Measurements from ENCODE around the gene PIGW. TPM values are rescaled to one million over a fixed set of nuclear protein-coding genes. Genes with fewer than 3 reads are reported as not detected.
A peak's percentile ranks its signal among the peaks of the same experiment; 100 is the strongest.

PIGW gene
- total and polyA plus RNA-seq, 9 of the 15 experiments (the other 6 are each of a cell fraction or from before 2014, with no cell fraction given): 9.5 to 33.9 (median 21.2) TPM

DNA sequence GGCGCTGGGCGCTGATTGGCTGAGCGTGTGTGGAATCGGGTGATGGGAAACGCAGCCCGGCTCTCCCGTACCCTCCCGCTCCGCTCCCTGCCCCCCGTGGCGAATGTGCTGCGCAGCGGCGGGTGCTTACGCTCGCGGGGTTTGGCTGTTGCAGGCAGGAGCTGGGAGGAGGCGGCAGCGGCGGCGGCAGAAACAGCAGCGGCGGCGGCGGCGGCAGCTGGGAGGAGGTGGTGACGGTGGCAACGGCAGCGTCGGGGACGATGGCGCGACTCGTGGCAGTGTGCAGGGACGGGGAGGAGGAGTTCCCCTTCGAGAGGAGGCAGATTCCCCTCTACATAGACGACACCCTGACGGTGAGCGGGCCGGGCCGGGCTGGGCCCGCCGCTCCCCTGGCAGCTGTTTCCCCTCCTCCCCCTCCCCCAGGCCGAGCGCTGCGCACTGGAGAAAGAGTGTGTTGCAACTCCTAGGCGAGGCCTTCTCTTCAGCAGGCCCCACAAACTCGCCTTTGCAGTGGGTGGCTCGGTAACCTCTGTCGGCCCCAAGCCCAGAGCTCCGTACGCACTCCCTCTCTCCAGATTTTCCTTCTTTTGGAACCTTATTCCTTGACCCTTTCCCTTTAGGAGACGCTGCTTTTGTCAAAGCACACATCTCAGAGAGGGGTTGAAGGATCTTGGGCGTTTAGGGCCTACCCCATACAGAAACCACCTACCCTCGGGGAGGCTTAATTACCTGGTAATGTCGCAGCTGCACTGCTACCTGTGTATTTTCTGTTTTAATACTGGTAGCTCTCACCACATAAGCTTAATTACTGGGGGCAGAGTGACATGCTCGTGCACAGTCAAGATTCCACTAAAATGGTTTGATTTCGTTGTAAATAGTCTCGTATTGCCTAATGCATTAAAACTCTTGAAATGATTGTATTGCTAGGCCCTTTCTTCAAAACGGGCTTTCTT lies 11.0 kb downstream of the PIGW start (continued):
- peak; percentile 94 for TF ChIP-seq CXXC5 (CRISPR knock-in tag; IDR thresholded peaks at IDR 0.05)
- TF ChIP-seq MYNN (IDR thresholded peaks at IDR 0.05): peak; percentile 42
- no peak for TF ChIP-seq MYNN (CRISPR knock-in tag; IDR thresholded peaks at IDR 0.05)
- TF ChIP-seq ZFX (CRISPR knock-in tag; IDR thresholded peaks at IDR 0.05): peak; percentile 87
- 0 out of 2 replicates have a peak, but pooled peaks have one; percentile 43 for TF ChIP-seq KAT7 (CRISPR knock-in tag; IDR thresholded peaks at IDR 0.05; ENCODE audit: borderline replicate concordance)
- no peak for TF ChIP-seq PURB (CRISPR knock-in tag; IDR thresholded peaks at IDR 0.05; ENCODE audit: low read depth)
- TF ChIP-seq, protein P1, sequence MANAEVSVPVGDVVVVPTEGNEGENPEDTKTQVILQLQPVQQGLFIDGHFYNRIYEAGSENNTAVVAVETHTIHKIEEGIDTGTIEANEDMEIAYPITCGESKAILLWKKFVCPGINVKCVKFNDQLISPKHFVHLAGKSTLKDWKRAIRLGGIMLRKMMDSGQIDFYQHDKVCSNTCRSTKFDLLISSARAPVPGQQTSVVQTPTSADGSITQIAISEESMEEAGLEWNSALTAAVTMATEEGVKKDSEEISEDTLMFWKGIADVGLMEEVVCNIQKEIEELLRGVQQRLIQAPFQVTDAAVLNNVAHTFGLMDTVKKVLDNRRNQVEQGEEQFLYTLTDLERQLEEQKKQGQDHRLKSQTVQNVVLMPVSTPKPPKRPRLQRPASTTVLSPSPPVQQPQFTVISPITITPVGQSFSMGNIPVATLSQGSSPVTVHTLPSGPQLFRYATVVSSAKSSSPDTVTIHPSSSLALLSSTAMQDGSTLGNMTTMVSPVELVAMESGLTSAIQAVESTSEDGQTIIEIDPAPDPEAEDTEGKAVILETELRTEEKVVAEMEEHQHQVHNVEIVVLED (CRISPR knock-in tag; IDR thresholded peaks at IDR 0.05): peak; percentile 91
- peak; percentile 63; the same call in 1 of the 2 replicates for TF ChIP-seq JUND (IDR thresholded peaks at IDR 0.05; ENCODE audit: borderline replicate concordance, low read depth, low read length)
- TF ChIP-seq JUND (tag; IDR thresholded peaks at IDR 0.05; ENCODE audit: borderline replicate concordance, low read depth, low read length): peak; percentile 36; the same call in 1 of the 3 replicates
- TF ChIP-seq POU5F1 (IDR thresholded peaks at IDR 0.05; ENCODE audit: borderline replicate concordance, low read depth, low read length, partially characterized antibody): peak; percentile 17
- TF ChIP-seq NONO (IDR thresholded peaks at IDR 0.05; ENCODE audit: low read depth in 2 of 2, low read length in 1 of 2): 0 out of 4 replicates have a peak, but pooled peaks of 1 of the 2 experiments have one; percentile 47
- peak; percentile 28 for TF ChIP-seq POLR2B (IDR thresholded peaks at IDR 0.05; ENCODE audit: low read depth, partially characterized antibody)
- peak; percentile 64 for TF ChIP-seq SUPT5H (IDR thresholded peaks at IDR 0.05)
- peak; percentile 13 for TF ChIP-seq GABPA (tag; conservative IDR thresholded peaks at IDR 0.05; ENCODE audit: low read depth)
- TF ChIP-seq HDGF (IDR thresholded peaks at IDR 0.05): 0 out of 2 replicates have a peak, but pooled peaks have one; percentile 51
- TF ChIP-seq U2AF1 (optimal IDR thresholded peaks at IDR 0.05; ENCODE audit: low read depth, low read length): peak; percentile 86
- TF ChIP-seq YY1 (IDR thresholded peaks at IDR 0.05; ENCODE audit: borderline replicate concordance in 1 of 3, control insufficient read depth in 1 of 3, extremely low read depth in 1 of 3, insufficient read depth in 3 of 3, insufficient read length in 1 of 3, insufficient replicate concordance in 2 of 3, low read depth in 1 of 3, low read length in 2 of 3): peak in 2 of 3 experiments; percentile 65 to 68
- no peak for TF ChIP-seq ZNF511 (CRISPR knock-in tag; IDR thresholded peaks at IDR 0.05)
- TF ChIP-seq MBD2 (IDR thresholded peaks at IDR 0.05; ENCODE audit: borderline replicate concordance, low read depth): peak; percentile 66; the same call in 1 of the 2 replicates
- TF ChIP-seq NRF1 (conservative IDR thresholded peaks at IDR 0.05 in 1 of 2, IDR thresholded peaks at IDR 0.05 in 1 of 2): peak; percentile 79 to 82
- TF ChIP-seq MECOM (CRISPR knock-in tag; IDR thresholded peaks at IDR 0.05): no peak
